ENCODE results near the gene SLC17A7. TPM values are rescaled to one million over a fixed set of nuclear protein-coding genes. Genes with fewer than 3 reads are reported as not detected.

The SLC17A7 gene
- total and polyA plus RNA-seq, 9 of the 15 experiments (the other 6 are each of a cell fraction or from before 2014, with no cell fraction given) = 1.1 to 15.7 (median 2.4) TPM

- TF ChIP-seq ZNF280B (CRISPR knock-in tag; IDR thresholded peaks at IDR 0.05) = no peak
- TF ChIP-seq TAF15 (IDR thresholded peaks at IDR 0.05; ENCODE audit: low read depth, low read length) = no peak
- TF ChIP-seq KDM2B (CRISPR knock-in tag; IDR thresholded peaks at IDR 0.05) = no peak
- no peak for TF ChIP-seq ZNF324 (CRISPR knock-in tag; IDR thresholded peaks at IDR 0.05)
- TF ChIP-seq, protein P1, sequence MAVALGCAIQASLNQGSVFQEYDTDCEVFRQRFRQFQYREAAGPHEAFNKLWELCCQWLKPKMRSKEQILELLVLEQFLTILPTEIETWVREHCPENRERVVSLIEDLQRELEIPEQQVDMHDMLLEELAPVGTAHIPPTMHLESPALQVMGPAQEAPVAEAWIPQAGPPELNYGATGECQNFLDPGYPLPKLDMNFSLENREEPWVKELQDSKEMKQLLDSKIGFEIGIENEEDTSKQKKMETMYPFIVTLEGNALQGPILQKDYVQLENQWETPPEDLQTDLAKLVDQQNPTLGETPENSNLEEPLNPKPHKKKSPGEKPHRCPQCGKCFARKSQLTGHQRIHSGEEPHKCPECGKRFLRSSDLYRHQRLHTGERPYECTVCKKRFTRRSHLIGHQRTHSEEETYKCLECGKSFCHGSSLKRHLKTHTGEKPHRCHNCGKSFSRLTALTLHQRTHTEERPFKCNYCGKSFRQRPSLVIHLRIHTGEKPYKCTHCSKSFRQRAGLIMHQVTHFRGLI (CRISPR knock-in tag; IDR thresholded peaks at IDR 0.05) = no peak
- no peak for TF ChIP-seq ZNF184 (CRISPR knock-in tag; IDR thresholded peaks at IDR 0.05)
- no peak for TF ChIP-seq GABPB2 (CRISPR knock-in tag; conservative IDR thresholded peaks at IDR 0.05)
- TF ChIP-seq, protein P2, sequence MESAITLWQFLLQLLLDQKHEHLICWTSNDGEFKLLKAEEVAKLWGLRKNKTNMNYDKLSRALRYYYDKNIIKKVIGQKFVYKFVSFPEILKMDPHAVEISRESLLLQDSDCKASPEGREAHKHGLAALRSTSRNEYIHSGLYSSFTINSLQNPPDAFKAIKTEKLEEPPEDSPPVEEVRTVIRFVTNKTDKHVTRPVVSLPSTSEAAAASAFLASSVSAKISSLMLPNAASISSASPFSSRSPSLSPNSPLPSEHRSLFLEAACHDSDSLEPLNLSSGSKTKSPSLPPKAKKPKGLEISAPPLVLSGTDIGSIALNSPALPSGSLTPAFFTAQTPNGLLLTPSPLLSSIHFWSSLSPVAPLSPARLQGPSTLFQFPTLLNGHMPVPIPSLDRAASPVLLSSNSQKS (CRISPR knock-in tag; IDR thresholded peaks at IDR 0.05) = no peak
- no peak for TF ChIP-seq ZNF217 (CRISPR knock-in tag; IDR thresholded peaks at IDR 0.05)
- no peak for TF ChIP-seq MEF2A (IDR thresholded peaks at IDR 0.05; ENCODE audit: control insufficient read depth, low read depth, low read length)
- no peak for TF ChIP-seq ZNF384 (IDR thresholded peaks at IDR 0.05; ENCODE audit: low read depth, low read length)
- TF ChIP-seq ZNF282 (CRISPR knock-in tag; IDR thresholded peaks at IDR 0.05) = no peak
- TF ChIP-seq NBN (IDR thresholded peaks at IDR 0.05; ENCODE audit: low read depth) = peak; percentile 84
- no peak for TF ChIP-seq MNT (conservative IDR thresholded peaks at IDR 0.05)
- no peak for TF ChIP-seq FUS (optimal IDR thresholded peaks at IDR 0.05; ENCODE audit: low read depth, low read length)
- TF ChIP-seq SREBF1 (IDR thresholded peaks at IDR 0.05; ENCODE audit: borderline replicate concordance, low read depth, low read length) = no peak
- TF ChIP-seq HMG20A (CRISPR knock-in tag; conservative IDR thresholded peaks at IDR 0.05) = no peak
- TF ChIP-seq RNF219 (CRISPR knock-in tag; IDR thresholded peaks at IDR 0.05) = no peak
These were observed 49.5 kb downstream of the SLC17A7 start (continued) for GRCh38 chr19:49391581-49392399.
